Osteoblast (primary cell): ENCODE results near the gene PSMD13. TPM values are rescaled to one million over a fixed set of nuclear protein-coding genes. Genes with fewer than 3 reads are reported as not detected.
A peak's percentile ranks its signal among the peaks of the same experiment; 100 is the strongest.

ENCODE experiments used
- DNase-seq: peaks from one replicate; pipeline ENCODE4 v3.0.0; 2011; ENCODE audit warnings: low spot score, mixed read lengths; ENCODE audit not compliant: insufficient read length; ENCODE audit errors: missing footprints
- H2AFZ ChIP-seq: 2 replicates; pipeline ENCODE4 v1.6.0; 2011; ENCODE audit warnings: mild to moderate bottlenecking, low read length
- H3K27ac ChIP-seq: 2 replicates; pipeline ENCODE4 v1.5.1; 2011; ENCODE audit warnings: mild to moderate bottlenecking, low read depth, low read length, moderate library complexity
- H3K27me3 ChIP-seq: 2 replicates; pipeline ENCODE4 v1.6.0; 2012; ENCODE audit warnings: mild to moderate bottlenecking, control low read depth, inconsistent platforms, low read length, moderate library complexity; ENCODE audit not compliant: insufficient read depth
- H3K36me3 ChIP-seq: 2 replicates; pipeline ENCODE4 v1.5.1; 2011; ENCODE audit warnings: mild to moderate bottlenecking, low read length, control low read depth, moderate library complexity; ENCODE audit not compliant: insufficient read depth
- H3K4me1 ChIP-seq: 2 replicates; pipeline ENCODE4 v1.5.1; 2011; ENCODE audit warnings: mild to moderate bottlenecking, low read length, control low read depth, moderate library complexity; ENCODE audit not compliant: insufficient read depth
- H3K4me2 ChIP-seq: 2 replicates; pipeline ENCODE4 v1.6.0; 2011; ENCODE audit warnings: mild to moderate bottlenecking, low read length; ENCODE audit not compliant: insufficient read depth
- H3K4me3 ChIP-seq: fragments of 200-600 bp; sonication (generic); 3 replicates; pipeline ENCODE4 v1.5.1; 2012; ENCODE audit warnings: mild to moderate bottlenecking, low read length, inconsistent platforms; ENCODE audit not compliant: insufficient read depth
- H3K79me2 ChIP-seq: 2 replicates; pipeline ENCODE4 v1.6.0; 2012; ENCODE audit warnings: mild to moderate bottlenecking, low read length, control low read depth, inconsistent platforms; ENCODE audit not compliant: insufficient read depth
- H3K9me3 ChIP-seq: 2 replicates; pipeline ENCODE4 v1.5.1; 2011; ENCODE audit warnings: low read depth, low read length, control low read depth
- H4K20me1 ChIP-seq: 2 replicates; pipeline ENCODE4 v1.6.0; 2012; ENCODE audit warnings: mild to moderate bottlenecking, low read length, control low read depth; ENCODE audit not compliant: insufficient read depth
- CTCF ChIP-seq: IDR thresholded peaks from 2 replicates; pipeline ENCODE4 v1.5.1; 2011; ENCODE audit warnings: mild to moderate bottlenecking, low read depth, low read length, moderate library complexity; ENCODE audit errors: extremely low read depth
- total RNA-seq: library from RNA; depleted of rRNA; stranded (reverse); fragments of >200 nt; gene quantifications from 2 replicates; pipeline ENCODE4 v1.2.3, GENCODE V29; 2012

PSMD13 gene
- total RNA-seq, 1 donor: 110 TPM

DNA sequence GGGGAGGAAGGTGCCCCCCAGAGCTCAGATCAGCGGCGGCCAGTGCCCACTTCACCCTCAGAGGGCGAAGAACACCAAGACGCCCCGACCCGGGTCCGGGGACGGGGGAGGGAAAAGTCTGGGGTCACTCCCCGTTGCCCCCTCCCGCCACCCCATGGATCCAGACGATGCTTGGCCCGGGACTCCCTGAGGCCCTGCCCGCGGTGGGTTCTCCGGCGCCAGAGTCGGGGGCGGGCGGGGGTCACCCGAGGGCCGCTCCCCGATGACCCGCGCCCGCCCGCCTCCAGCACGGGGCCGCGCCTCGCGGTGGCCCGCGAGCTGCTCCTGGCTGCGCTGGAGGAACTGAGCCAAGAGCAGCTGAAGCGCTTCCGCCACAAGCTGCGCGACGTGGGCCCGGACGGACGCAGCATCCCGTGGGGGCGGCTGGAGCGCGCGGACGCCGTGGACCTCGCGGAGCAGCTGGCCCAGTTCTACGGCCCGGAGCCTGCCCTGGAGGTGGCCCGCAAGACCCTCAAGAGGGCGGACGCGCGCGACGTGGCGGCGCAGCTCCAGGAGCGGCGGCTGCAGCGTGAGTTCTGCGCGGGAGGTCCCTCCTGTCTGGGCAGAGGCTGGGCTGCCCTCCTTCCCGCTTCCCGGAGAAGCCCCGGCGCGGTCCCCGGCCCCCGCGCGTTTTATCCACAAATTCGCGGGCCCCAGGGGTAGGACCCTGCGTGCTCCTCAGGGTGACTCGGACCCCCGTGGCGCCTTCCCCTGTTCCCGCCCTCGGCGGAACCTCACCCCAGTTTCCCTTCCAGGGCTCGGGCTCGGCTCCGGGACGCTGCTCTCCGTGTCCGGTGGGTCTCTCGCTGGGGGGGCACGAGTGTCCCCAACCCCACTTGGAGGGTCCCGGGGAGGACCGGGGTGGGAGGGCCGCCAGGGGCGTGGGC lies 42.5 kb downstream of the PSMD13 start:
- peaks cover 64% of the 10 kb centered on the region for H3K27me3 ChIP-seq

GRCh38 chr11:279966-280705 lies 43.4 kb downstream of the PSMD13 start:
- DNase-seq: peak; percentile 95
- H3K27me3 ChIP-seq: peaks cover 64% of the 10 kb centered on the region

More for the DNA sequence above, 42.5 kb downstream of the PSMD13 start:
- Histone ChIP-seq H3K4me1 (no peaks in the 10 kb centered on the region), H3K4me2 (no peak overlapping the region), H4K20me1 (no peaks in the 10 kb centered on the region), H3K4me3 (no peak overlapping the region), H3K79me2 (no peaks in the 10 kb centered on the region), H3K9me3 (no peaks in the 10 kb centered on the region), H3K36me3 (no peaks in the 10 kb centered on the region), H3K27ac (no peak overlapping the region), H2AFZ (no peak overlapping the region)
- DNase-seq: peak; percentile 82
- TF ChIP-seq CTCF: no peak

GRCh38 chr11:280706-281485 lies 44.1 kb downstream of the PSMD13 start:
- Histone ChIP-seq H3K27ac (no peak overlapping the region), H3K4me1 (no peaks in the 10 kb centered on the region), H3K27me3 (peaks cover 61% of the 10 kb centered on the region), H2AFZ (no peak overlapping the region), H3K9me3 (no peaks in the 10 kb centered on the region), H3K4me3 (no peak overlapping the region), H3K36me3 (no peaks in the 10 kb centered on the region), H4K20me1 (no peaks in the 10 kb centered on the region), H3K4me2 (no peak overlapping the region), H3K79me2 (no peaks in the 10 kb centered on the region)
- TF ChIP-seq CTCF: no peak
- DNase-seq: peak; percentile 79

More at GRCh38 chr11:279966-280705, 43.4 kb downstream of the PSMD13 start:
- Histone ChIP-seq H3K79me2 (no peaks in the 10 kb centered on the region), H3K4me2 (peak overlapping the region; percentile 23), H3K4me1 (no peaks in the 10 kb centered on the region), H3K27ac (no peak overlapping the region), H3K9me3 (no peaks in the 10 kb centered on the region), H3K36me3 (no peaks in the 10 kb centered on the region), H4K20me1 (no peaks in the 10 kb centered on the region), H2AFZ (no peak overlapping the region), H3K4me3 (no peak overlapping the region)
- no peak for TF ChIP-seq CTCF
